HepG2 (cell line): ENCODE results near the gene PAK6. TPM values are rescaled to one million over a fixed set of nuclear protein-coding genes. Genes with fewer than 3 reads are reported as not detected.
A peak's percentile ranks its signal among the peaks of the same experiment; 100 is the strongest.

ENCODE experiments used
- ATAC-seq: fragments of 200-7000 bp; cut with Tn5 transposase; 3 replicates; pipeline ENCODE4 v1.9.1; 2020; ENCODE audit warnings: mild to moderate bottlenecking, moderate library complexity
- BruUV-seq: library from RNA; stranded (reverse); fragments of 400-500 nt; replicated peaks from 2 replicates; lab custom pipeline; 2021; lab: Mats Ljungman, UMichigan
- CTCF ChIA-PET: fragments of 300-600 bp; formaldehyde crosslinking; extraction: SDS; loops from one replicate; lab custom pipeline; 2021; ENCODE audit warnings: low total read pairs, inconsistent platforms, low intra/inter-chr PET ratio; lab: Yijun Ruan, JAX
- POLR2A ChIA-PET: fragments of 350-600 bp; sonication (Branson Sonifier 250); formaldehyde crosslinking; loops from one replicate; lab custom pipeline; 2020; ENCODE audit warnings: antibody characterized with exemption, inconsistent platforms; lab: Yijun Ruan, JAX
- DNase-seq: peaks from one replicate; pipeline ENCODE4 v3.0.0-alpha.2; 2015; ENCODE audit warnings: low spot score
- FAIRE-seq: peaks from 3 replicates; lab custom pipeline; 2011; peaks lifted over from hg19 to GRCh38; lab: Jason Lieb, UNC
- H2AFZ ChIP-seq: one replicate; pipeline ENCODE4 v1.6.1; 2011; ENCODE audit warnings: low read length, inconsistent platforms
- H3K27ac ChIP-seq: fragments of 300-600 bp; 3 replicates; pipeline ENCODE4 v1.8.0; 2011; ENCODE audit warnings: mixed run types, mild to moderate bottlenecking, mixed read lengths, low read length, inconsistent platforms; ENCODE audit not compliant: insufficient read depth; ENCODE audit errors: extremely low read length
- H3K27me3 ChIP-seq, 2 experiments: fragments of 200-600 bp in 1 of 2; 2 replicates in 1 of 2; 3 replicates in 1 of 2; pipeline versions ENCODE4 v1.6.0 to v1.8.0; 2011; ENCODE audit warnings: low read length in 2 of 2, mild to moderate bottlenecking in 2 of 2, moderate library complexity in 2 of 2, inconsistent platforms in 1 of 2; ENCODE audit not compliant: insufficient read depth in 2 of 2, control insufficient read depth in 1 of 2
- H3K36me3 ChIP-seq, 2 experiments: fragments of 200-600 bp in 1 of 2; replicated peaks in 1 of 2; 2 replicates in 1 of 2; 3 replicates in 1 of 2; pipeline versions ENCODE4 v1.5.1 to v1.8.0; 2011; ENCODE audit warnings: low read length in 2 of 2, inconsistent platforms in 1 of 2; ENCODE audit not compliant: insufficient read depth in 2 of 2, control insufficient read depth in 1 of 2
- H3K4me1 ChIP-seq: 2 replicates; pipeline ENCODE4 v1.5.1; 2012; ENCODE audit warnings: low read length, inconsistent platforms; ENCODE audit not compliant: insufficient read depth
- H3K4me2 ChIP-seq: 2 replicates; pipeline ENCODE4 v1.6.0; 2011; ENCODE audit warnings: low read depth, low read length, inconsistent platforms
- H3K4me3 ChIP-seq, 3 experiments: fragments of 200-600 bp in 1 of 3; sonication (generic), shearing (Covaris generic) in 1 of 3; replicated peaks in 1 of 3; 2 replicates each; pipeline ENCODE4 v1.5.1; 2011 to 2016; ENCODE audit warnings: low read length in 3 of 3, inconsistent platforms in 2 of 3, low read depth in 2 of 3, mild to moderate bottlenecking in 2 of 3, control low read depth in 1 of 3, mixed read lengths in 1 of 3; ENCODE audit not compliant: insufficient read depth in 1 of 3
- H3K79me2 ChIP-seq: one replicate; pipeline ENCODE4 v1.6.1; 2011; ENCODE audit warnings: low read length, inconsistent platforms; ENCODE audit not compliant: insufficient read depth
- H3K9ac ChIP-seq: 2 replicates; pipeline ENCODE4 v1.6.0; 2011; ENCODE audit warnings: mild to moderate bottlenecking, low read depth, low read length, inconsistent platforms; ENCODE audit not compliant: insufficient read depth
- H3K9me3 ChIP-seq: 2 replicates; pipeline ENCODE4 v1.5.1; 2012; ENCODE audit warnings: mild to moderate bottlenecking, low read length
- H4K20me1 ChIP-seq: 2 replicates; pipeline ENCODE4 v1.6.0; 2011; ENCODE audit warnings: inconsistent platforms, mild to moderate bottlenecking, low read length, moderate library complexity; ENCODE audit not compliant: insufficient read depth
- ATF2 ChIP-seq: sonication (generic); formaldehyde crosslinking; IDR thresholded peaks from 2 replicates; pipeline ENCODE4 v1.4.0; 2020; ENCODE audit warnings: missing genetic modification reagents
- GATAD2A ChIP-seq: IDR thresholded peaks from 2 replicates; pipeline ENCODE4 v1.6.1; 2016
- GPN1 ChIP-seq: sonication (generic); formaldehyde crosslinking; IDR thresholded peaks from 2 replicates; pipeline ENCODE4 v1.5.1; 2020; ENCODE audit warnings: missing genetic modification reagents, borderline replicate concordance
- HMGA1 ChIP-seq: sonication (generic); formaldehyde crosslinking; conservative IDR thresholded peaks from 2 replicates; pipeline ENCODE4 v1.4.0; 2020; ENCODE audit warnings: missing genetic modification reagents
- PATZ1 ChIP-seq: sonication (generic); formaldehyde crosslinking; IDR thresholded peaks from 2 replicates; pipeline ENCODE4 v1.4.0; 2020; ENCODE audit warnings: missing genetic modification reagents
- PBX2 ChIP-seq: IDR thresholded peaks from 2 replicates; pipeline ENCODE4 v1.6.1; 2016; ENCODE audit warnings: control low read depth
- SMC3 ChIP-seq: IDR thresholded peaks from 2 replicates; pipeline ENCODE4 v1.6.1; 2011; ENCODE audit warnings: low read length, improper control_type of control experiment
- STAG1 ChIP-seq: sonication (generic); formaldehyde crosslinking; IDR thresholded peaks from 2 replicates; pipeline ENCODE4 v1.4.0; 2020; ENCODE audit warnings: missing genetic modification reagents
- TCF7 ChIP-seq: sonication (generic); IDR thresholded peaks from 2 replicates; pipeline ENCODE4 v1.6.1; 2016; ENCODE audit warnings: antibody characterized with exemption, low read depth
- XRCC5 ChIP-seq: fragments of 200-400 bp; formaldehyde crosslinking; optimal IDR thresholded peaks from 2 replicates; pipeline ENCODE3; 2017; ENCODE audit warnings: mild to moderate bottlenecking, low read length
- ZNF740 ChIP-seq: sonication (generic); formaldehyde crosslinking; IDR thresholded peaks from 2 replicates; pipeline ENCODE4 v1.4.0; 2020; ENCODE audit warnings: missing genetic modification reagents
- WGBS: methylation state at CpG from one replicate; pipeline ENCODE4 v1.1.6; 2017; ENCODE audit warnings: low lambda C conversion rate; 5-methylcytosine and 5-hydroxymethylcytosine counted together
- in situ Hi-C: cut with HindIII; loops from 2 replicates; pipeline ENCODE4 v1.10.0; 2017; ENCODE audit warnings: low pct_unique_long_range_greater_than_20kb; ENCODE audit not compliant: extremely low pct_ligation_motif_present
- intact Hi-C: fragments of 100-400 bp; cut with micrococcal nuclease; formaldehyde crosslinking; loops from one replicate; pipeline ENCODE4 v1.10.0; 2022; ENCODE audit not compliant: unreplicated experiment
- polyA plus RNA-seq, 8 experiments: library from polyadenylated mRNA; depleted of rRNA in 3 of 8; stranded (reverse) in 7 of 8; unstranded in 1 of 8; fragments of >200 nt; fragmentation: Illumina TruSeq in 4 of 8; extraction: Trizol in 4 of 8; gene quantifications; 2 replicates each; pipeline versions ENCODE4 v1.2.1 to v1.2.3, GENCODE V29; 2011 to 2016; ENCODE audit warnings: low read depth in 4 of 8, missing spikeins in 1 of 8, mixed read lengths in 1 of 8; ENCODE audit not compliant: insufficient read depth in 1 of 8
- total RNA-seq, 5 experiments: library from RNA; depleted of rRNA; stranded (reverse); fragments of >200 nt; fragmentation: Illumina TruSeq; extraction: Trizol; gene quantifications; 2 replicates each; pipeline ENCODE4 v1.2.3, GENCODE V29; 2016; ENCODE audit warnings: low read depth in 1 of 5
- TF ChIP-seq, protein P1 (sequence below): sonication (generic); formaldehyde crosslinking; IDR thresholded peaks from 2 replicates; pipeline ENCODE4 v1.9.0; 2021; ENCODE audit warnings: missing genetic modification reagents, borderline replicate concordance
- TF ChIP-seq, protein P2 (sequence below): IDR thresholded peaks from 2 replicates; pipeline ENCODE4 v1.6.1; 2016; ENCODE audit warnings: low read depth

PAK6 gene
- total and polyA plus RNA-seq, 2 of the 13 experiments (the other 11 are each of a cell fraction or from before 2014, with no cell fraction given) = 0.07 TPM; not detected in 1

GRCh38 chr15:40320931-40321371, 82.1 kb downstream of the PAK6 start:
- FAIRE-seq (peak; percentile 72), DNase-seq (peak; percentile 66), ATAC-seq (peak; percentile 25; the same call in 2 of the 3 replicates)
- intact Hi-C loops = loop anchor here (1.0 to 5.0 kb wide), 2 partner anchors 17 to 101 kb away; no protein-coding TSS in a partner anchor
- H3K4me2 ChIP-seq = no peak overlapping the region
- no peaks in the 10 kb centered on the region for H4K20me1 ChIP-seq
- no peaks in the 10 kb centered on the region for H3K9me3 ChIP-seq
- H3K9ac ChIP-seq = no peak overlapping the region
- no peak overlapping the region for H3K27ac ChIP-seq
- ChIA-PET POLR2A (no interaction called here), CTCF (interaction anchor here (1.1 to 4.6 kb wide), 4 partner anchors 17 to 101 kb away, joined by 5 to 19 read pairs (median 10); partner anchors contain the start of gene CCDC9B)
- H3K27me3 ChIP-seq = peaks cover 0 to 11% of the 10 kb centered on the region in 2 experiments; a peak in 2 of 5 replicates
- 0% methylated on average over 2 of the region's 2 CpGs for WGBS
- no peak overlapping the region for H2AFZ ChIP-seq
- no TSS peak for BruUV-seq
- in situ Hi-C loops = no loop called here
- H3K4me1 ChIP-seq = peaks cover 42% of the 10 kb centered on the region
- no peaks in the 10 kb centered on the region for H3K36me3 ChIP-seq
- H3K4me3 ChIP-seq = no peak overlapping the region
- no peaks in the 10 kb centered on the region for H3K79me2 ChIP-seq
- TF ChIP-seq, protein P1, sequence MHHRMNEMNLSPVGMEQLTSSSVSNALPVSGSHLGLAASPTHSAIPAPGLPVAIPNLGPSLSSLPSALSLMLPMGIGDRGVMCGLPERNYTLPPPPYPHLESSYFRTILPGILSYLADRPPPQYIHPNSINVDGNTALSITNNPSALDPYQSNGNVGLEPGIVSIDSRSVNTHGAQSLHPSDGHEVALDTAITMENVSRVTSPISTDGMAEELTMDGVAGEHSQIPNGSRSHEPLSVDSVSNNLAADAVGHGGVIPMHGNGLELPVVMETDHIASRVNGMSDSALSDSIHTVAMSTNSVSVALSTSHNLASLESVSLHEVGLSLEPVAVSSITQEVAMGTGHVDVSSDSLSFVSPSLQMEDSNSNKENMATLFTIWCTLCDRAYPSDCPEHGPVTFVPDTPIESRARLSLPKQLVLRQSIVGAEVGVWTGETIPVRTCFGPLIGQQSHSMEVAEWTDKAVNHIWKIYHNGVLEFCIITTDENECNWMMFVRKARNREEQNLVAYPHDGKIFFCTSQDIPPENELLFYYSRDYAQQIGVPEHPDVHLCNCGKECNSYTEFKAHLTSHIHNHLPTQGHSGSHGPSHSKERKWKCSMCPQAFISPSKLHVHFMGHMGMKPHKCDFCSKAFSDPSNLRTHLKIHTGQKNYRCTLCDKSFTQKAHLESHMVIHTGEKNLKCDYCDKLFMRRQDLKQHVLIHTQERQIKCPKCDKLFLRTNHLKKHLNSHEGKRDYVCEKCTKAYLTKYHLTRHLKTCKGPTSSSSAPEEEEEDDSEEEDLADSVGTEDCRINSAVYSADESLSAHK (CRISPR knock-in tag) = no peak
- TF ChIP-seq ZNF740 (CRISPR knock-in tag) = peak; percentile 74
- TF ChIP-seq, protein P2, sequence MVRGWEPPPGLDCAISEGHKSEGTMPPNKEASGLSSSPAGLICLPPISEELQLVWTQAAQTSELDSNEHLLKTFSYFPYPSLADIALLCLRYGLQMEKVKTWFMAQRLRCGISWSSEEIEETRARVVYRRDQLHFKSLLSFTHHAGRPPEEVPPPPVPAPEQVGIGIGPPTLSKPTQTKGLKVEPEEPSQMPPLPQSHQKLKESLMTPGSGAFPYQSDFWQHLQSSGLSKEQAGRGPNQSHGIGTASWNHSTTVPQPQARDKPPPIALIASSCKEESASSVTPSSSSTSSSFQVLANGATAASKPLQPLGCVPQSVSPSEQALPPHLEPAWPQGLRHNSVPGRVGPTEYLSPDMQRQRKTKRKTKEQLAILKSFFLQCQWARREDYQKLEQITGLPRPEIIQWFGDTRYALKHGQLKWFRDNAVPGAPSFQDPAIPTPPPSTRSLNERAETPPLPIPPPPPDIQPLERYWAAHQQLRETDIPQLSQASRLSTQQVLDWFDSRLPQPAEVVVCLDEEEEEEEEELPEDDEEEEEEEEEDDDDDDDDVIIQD = no peak
- TF ChIP-seq SMC3 = peak; percentile 61; the same call in 1 of the 2 replicates
- TF ChIP-seq PATZ1 (CRISPR knock-in tag) = peak; percentile 34; the same call in 1 of the 2 replicates
- TF ChIP-seq GATAD2A (CRISPR knock-in tag) = no peak
- peak; percentile 43 for TF ChIP-seq XRCC5
- peak; percentile 27 for TF ChIP-seq STAG1 (CRISPR knock-in tag)
- TF ChIP-seq GPN1 (CRISPR knock-in tag) = no peak
- no peak for TF ChIP-seq PBX2 (CRISPR knock-in tag)
- no peak for TF ChIP-seq TCF7
- no peak for TF ChIP-seq ATF2 (CRISPR knock-in tag)
- no peak for TF ChIP-seq HMGA1 (CRISPR knock-in tag)
